ENCODE measurements around the gene CDK6.
A peak's percentile ranks its signal among the peaks of the same experiment; 100 is the strongest.

CDK6 gene

DNA sequence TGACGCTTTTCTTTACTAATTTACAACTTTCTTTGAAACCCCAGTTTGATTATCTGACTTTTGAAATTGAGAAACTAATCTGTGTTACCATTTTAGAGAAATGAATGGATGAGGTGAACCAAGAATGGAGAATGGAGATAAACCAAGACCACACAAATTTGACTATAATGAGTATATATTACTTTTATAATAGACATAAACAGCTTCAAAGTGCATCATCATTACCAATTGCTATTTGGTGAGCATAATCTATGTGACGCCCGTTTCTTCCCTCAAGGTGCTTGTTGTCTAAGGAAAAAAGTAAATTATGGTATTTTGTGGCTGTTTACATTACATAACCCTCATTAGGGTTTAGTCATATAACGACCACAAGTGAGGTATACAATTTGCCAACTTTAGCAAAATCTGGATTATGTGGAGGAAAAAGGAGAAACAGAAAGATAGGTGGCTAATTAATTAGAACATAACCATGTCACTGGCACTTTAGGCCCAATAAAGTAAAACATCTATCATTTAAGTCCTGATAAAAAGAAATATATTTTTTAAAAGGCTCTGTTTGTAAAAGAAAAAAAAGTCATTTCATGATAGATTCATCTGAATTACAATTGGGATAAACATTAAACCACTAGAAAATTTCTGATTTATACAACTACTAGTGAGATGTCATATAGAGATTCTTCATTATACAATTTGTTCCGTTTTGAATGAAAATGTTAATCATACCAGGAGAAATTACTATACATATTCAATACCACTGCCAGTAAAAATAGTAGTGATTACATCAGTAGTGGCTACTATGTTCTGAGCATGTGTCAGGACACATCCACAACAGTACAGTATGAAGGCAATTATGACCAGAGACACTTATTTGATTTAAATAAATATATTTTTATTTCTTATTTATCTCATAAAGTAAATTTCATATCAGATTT, 128.0 kb downstream of the CDK6 start:
- DNase-seq (ENCODE audit: low read depth in 2 of 2), result no peak

DNA sequence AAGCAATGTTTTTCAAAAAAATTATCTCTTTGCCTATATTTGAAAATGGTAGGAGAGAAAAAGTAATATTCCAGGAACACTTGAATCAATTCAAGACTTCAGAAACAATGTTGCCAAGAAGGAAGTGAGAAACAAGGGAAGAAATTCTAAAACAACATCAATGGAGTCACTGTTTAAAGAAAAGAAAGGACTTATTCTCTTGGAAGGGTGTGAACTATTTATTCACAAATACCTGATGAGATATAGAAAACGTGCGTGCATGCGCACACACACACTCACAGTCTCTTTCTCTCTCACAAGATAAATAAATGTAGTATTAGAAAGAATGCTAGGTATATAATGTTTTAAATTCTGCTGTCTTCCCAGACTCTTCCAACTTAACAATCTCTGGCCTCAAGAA, 128.9 kb downstream of the CDK6 start:
- DNase-seq (ENCODE audit: low read depth in 2 of 2), result no peak

DNA sequence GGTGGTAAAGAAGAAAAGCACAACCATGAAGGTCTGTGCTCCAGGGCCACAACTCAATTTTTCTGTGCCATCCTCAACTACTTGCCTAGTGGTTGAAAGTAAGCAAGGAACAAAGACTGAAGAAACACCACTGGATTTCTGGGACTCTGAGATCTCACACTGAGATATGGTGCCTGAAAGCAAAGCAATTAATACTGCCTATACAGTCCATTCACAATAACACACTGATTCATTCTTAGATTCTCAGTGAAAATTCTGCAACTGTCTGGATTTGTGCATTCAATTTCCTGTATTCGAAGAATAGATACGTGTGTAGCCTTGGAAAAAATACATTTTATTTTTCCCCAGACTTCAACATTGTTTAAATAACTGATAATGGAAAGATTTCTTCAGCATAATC, 129.8 kb downstream of the CDK6 start:
- DNase-seq (ENCODE audit: low read depth in 2 of 2), result no peak

DNA sequence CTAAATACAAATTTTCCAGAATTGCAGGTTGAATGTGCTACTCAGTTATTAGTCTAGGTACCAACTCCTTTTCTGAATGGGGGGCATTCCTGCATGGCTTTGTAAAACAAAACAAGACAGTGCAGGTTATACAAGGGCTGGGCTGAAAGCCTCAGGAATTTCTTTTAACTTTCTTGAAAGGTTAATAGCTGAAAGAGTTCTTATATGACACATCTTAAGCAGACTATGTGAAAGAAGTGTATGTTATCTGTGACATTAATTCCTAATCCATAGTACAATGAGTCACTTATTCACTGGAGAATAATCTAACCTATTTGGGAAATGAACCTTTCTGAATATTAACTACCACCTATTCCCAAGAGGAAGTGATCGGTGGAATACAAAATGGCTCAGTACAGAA, 130.5 kb downstream of the CDK6 start:
- no peak for DNase-seq (ENCODE audit: low read depth in 2 of 2)

DNA sequence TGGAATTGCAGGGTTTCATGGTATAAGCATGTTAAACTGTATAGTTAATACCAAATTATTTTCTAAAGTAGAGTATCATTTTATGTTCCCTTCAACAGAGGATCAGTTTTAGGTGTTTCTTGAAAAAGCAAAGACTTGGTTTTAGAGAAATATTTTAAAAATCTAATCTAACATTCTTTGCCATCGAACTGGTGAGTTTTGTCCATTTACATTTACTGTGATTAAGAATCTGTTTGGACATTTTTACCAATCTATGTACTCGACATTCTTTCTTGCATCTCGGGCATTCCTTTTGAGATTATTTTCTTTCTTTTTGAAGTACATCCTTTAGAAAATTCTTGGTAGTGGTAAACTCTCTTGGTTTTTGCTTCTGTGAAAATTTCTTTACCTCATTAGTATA, 131.5 kb downstream of the CDK6 start:
- DNase-seq (ENCODE audit: low read depth in 2 of 2), result no peak

DNA sequence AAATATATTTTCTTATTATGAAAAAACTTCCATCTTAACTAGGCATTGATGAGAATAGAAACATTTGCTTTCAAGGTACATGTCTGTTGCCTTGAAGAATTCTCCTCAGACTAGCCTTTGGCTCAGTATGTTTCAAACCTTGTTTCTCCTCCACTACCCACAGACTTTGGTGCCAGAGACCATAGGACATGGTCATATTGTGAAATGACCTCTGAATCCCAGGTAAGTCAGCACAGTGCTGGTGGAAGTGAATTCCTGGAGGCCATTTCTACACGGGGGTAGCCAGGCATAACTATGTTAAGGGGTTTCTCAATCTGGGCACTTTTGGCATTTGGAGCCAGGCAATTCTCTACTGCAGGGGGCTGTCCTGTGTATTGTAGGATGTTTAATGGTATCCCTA, 133.8 kb downstream of the CDK6 start:
- no peak for DNase-seq (ENCODE audit: low read depth in 2 of 2)

DNA sequence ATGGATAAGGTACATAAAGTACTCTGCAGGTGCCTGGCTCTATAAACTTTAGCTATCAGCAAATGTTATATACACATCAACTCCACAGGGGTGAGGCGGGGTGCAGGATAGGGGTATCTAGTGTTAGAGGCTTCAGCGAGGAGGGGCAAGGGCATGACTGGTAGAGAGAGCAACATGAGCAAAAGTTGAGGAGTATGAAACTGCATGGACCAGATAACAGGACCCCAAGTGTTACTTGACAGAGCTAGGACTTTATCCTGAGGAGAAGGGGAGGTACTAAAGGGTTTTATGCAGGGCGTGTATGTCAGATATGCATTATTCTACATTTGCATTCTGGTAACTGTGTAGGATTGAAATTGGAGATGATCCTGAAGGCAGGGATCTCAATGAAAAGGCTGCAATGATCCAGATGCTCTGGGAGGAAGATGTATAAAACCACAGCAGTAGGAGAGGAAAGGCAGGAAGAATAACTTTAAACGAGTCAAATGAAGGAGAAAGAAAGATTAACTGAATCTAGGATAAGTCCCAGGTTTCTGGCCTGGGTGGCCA, 136.3 kb downstream of the CDK6 start:
- no peak for DNase-seq (ENCODE audit: low read depth in 2 of 2)

DNA sequence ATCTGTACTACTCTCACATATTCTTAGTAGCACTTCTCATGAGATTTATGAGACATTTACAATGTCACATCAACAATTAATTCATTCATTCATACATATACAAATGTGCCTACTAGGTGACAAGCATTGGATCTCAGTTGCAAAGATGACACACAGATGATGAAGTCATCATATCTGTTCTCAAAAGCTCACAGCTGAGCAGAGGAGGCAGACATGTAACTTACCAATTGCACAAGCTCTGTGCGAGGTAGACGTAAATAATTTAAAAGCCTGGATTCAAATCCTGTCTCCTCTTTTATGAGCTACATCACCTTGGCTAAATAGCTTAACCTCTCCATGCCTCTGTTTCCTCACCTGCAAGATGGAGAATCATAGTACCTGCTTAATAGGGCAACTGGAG, 136.8 kb downstream of the CDK6 start:
- no peak for DNase-seq (ENCODE audit: low read depth in 2 of 2)

DNA sequence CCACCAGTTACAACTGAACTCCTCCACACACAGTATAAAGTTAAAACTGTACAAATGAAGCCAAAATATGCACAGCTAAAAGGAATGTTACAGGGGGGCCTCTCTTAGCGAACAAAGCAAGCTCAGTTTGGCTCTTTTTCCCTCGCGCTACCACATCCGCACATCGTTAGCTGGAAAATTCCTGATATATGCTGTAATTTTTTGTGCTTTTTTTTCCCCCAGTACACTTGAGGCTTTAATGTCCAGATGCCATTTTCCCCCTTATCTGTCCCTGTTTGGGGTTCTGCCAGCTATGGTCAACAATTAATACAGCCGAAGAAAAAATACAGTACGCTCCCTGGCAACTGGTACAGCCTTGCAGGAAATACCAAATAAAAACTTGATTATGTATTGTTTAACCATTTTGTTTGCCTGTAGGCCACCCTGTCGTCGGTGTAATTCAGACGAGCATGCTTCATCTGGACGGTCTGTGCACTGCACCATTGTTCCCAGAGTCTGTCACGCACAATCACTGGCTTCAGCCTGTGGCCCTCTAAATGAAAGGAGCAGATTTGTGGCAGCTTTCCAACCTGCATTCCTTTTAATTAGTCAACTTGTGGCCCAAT, 138.0 kb downstream of the CDK6 start:
- DNase-seq (ENCODE audit: low read depth in 2 of 2), result no peak

DNA sequence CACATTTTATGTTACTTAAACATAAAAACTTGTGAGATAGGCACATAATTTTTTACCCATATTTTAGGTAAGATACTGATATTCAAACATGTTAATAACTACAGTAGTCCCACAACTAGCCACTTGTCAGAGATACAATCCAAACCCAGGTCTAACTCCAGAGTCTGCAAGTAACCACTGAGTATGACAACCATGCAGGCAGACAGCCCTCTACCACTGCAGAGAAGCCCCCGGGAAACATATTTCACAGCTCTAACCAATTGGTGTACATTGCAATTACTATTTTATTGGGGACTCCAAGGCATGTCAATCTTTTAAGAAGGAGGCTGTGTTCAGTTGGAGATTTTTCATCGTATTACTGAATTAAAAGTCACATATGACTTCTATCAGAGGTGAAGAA, 139.0 kb downstream of the CDK6 start:
- no peak for DNase-seq (ENCODE audit: low read depth in 2 of 2)

DNA sequence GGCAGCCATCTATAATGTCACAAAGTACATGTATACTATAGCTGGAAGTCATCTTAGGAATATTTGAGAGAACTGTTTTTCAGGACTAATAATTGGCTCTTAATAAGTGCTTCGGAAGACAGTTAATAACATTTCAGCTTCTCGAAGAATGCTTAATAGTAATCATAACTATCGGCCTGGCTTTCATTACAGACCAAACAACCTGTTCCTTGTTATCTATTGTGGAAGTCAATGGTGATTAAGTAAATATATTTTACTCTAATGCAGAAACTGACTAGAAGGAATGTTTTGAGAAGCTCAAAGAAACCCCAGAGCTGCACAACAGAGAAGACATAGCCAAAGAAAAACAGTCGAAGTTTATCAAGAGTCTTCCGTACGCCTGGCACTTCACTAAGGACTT, 139.4 kb downstream of the CDK6 start:
- no peak for DNase-seq (ENCODE audit: low read depth in 2 of 2)

DNA sequence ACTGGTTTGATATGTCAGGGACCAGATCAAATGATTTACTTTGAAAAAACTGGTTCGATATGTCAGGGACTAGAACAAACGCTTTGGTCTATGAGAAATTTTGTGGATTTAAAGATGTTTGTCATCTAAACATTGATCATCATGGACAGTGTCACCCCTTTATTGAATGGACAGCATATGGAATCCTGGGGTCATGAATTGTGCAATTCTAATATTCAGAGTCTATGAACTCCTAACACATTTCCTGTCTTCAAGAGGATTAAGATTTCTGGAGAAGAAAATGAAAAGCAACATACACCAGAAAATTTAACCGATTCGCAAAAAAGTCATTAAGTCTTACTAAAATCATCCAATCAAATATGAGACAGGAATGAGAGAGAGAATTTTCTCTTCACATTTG, 139.8 kb downstream of the CDK6 start:
- no peak for DNase-seq (ENCODE audit: low read depth in 2 of 2)

DNA sequence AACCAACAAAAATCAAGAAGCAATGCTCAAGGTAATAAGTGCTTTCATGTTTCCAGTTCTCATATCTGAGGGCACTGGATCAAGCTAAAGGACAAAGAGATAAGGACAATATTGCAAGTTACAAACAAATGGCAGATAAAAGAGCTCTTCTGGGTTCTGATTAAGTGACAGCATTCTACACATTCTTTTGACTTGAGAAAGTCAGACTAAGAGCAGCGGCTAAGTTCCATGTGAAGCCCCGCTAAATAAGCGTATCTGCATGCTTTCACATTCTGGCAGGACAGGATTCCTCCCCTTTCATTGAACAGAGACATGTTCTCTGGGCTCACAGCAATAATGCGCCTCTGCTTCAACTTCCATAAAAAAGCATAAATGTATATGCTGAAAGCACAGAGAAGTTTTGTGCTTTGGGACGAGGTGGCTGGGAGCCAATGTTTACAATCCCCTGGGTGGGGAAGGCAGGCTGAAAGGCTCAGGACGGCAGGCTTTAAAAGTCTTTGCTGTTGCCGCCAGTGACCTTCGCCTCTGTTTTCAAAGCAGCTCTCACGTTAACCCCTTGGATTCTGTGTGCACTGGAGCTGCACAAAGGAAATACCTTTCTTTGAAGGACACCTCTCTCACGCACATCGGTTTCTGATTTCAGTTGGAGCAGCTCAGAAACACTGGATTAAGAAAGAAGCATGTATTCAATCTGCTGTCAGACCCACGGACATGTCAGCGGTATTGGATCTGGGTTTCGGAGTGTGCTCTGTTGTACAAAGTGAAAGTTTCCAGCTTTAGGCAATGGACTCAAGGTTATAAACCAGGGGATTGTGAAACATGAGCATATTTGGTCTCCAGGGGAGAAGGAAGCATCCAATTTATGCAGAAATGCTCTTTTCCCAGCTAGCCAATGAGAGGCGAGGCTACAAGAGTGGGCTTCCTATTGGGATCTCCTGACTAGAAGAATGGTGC, 140.8 kb downstream of the CDK6 start:
- DNase-seq (ENCODE audit: low read depth in 2 of 2), result no peak

DNA sequence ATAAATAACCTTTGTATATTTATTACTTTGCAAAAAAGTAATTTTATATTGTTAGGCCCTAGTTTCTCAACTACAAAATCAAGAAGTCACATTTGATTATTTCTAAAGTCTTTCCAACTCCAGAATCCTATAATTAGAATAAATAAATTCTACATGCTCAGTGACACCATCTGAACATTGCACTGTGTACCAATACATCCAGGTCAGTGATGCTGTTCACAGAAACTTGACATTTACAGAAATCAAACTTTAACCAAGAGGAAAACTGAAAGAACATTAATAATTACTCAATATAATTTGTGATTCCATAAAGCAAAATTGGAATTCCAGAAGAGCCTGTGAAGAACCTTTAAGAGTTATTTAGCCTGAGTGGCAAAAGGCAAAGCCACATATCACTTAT, 142.2 kb downstream of the CDK6 start:
- no peak for DNase-seq (ENCODE audit: low read depth in 2 of 2)

DNA sequence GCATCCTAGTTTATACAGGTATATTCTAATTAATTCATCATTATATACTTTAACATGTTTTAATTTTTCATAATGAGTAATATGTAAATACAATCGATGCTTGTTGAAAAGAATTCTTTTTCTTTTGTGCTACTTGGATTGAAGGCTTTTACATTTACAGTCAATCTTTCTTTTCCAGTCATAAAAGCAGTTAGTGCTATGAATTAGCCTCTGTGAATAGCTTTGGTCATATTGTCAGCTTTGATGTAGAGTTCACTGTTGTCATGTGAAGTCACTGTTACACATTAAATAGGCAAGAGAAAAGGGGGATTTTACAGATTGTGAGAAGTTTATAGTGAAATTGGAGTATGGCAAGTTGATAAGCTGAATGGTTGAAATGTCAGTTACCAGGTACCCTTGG, 142.9 kb downstream of the CDK6 start:
- no peak for DNase-seq (ENCODE audit: low read depth in 2 of 2)

DNA sequence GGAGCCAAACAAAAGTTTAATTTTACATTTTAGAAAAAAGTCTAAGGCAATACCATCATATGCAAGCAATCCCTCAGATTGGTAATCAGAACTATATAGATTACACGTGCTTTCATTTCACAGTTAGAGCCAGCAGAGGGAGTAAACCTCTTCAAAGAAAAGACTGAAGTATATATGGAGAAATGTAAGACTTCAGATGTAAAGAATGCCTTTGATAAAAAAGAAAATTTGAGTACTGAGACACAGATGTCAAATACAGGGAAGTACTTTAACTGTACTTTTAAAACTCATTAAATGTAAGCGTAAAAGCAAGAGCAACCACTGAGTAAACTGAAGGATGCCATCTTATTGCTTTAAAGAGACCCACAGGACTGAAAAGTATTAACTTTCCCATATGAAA, 144.8 kb downstream of the CDK6 start:
- DNase-seq (ENCODE audit: low read depth in 2 of 2), result no peak

DNA sequence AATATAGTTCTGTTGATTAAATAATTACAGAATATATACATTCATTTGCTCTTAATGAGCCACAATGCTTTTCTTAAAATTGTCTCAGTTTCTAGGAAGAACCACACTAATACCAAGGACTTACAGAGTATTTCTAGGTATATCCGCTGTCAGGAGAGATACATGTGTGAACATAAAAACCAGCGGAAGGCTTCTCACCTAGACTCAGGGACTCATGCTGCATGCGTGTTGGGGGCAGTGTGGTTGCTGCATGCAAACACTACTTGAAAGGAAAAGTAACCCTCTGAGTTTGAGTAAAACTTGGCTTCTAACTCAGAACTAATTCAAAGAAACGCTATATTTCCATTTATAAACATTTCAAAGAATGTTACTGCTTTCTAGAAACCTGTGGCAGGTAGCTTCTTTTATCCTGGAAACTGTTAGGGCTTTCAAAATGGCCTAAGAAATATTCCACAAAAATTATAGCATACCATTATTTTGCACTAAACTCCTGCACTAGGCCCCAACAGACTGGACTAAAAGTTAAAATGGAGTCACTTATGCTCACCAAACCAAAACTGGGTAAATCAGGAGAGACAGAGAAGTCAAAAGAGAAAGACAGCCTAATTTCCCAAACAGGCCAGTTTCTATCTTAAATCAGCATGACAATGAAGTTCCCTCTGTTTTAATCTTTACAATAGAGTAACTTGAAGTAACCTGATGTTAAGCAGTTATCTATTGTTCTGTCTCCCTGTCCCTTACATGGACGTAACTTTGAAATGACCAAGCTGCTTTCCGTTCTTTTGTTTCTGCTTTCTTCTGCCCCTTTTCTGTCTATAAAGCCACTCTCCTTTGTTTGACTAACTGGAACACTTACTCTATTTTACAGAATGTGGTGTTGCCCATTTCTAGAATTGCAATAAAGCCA, 151.0 kb downstream of the CDK6 start:
- DNase-seq (ENCODE audit: low read depth in 2 of 2), result peak; percentile 14 to 44

DNA sequence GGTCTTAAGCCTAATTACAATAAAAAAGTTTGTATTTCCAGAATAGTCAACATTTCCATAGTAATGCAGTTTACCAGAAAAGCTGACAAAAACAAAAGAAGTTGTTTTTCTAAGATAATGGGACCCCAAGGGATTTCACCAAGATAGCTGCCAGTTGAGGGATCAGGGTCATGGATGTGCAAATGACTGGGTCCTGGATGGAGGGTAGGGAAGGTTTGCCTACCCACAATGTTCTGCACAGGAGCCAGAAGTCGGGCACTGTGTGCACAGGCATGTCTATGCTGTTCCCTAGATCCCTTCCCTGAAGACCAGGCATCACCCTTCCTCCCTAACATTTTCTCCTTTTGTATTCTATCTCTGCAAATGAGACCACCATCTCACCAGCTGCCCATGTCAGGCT, 152.1 kb downstream of the CDK6 start:
- no peak for DNase-seq (ENCODE audit: low read depth in 2 of 2)

DNA sequence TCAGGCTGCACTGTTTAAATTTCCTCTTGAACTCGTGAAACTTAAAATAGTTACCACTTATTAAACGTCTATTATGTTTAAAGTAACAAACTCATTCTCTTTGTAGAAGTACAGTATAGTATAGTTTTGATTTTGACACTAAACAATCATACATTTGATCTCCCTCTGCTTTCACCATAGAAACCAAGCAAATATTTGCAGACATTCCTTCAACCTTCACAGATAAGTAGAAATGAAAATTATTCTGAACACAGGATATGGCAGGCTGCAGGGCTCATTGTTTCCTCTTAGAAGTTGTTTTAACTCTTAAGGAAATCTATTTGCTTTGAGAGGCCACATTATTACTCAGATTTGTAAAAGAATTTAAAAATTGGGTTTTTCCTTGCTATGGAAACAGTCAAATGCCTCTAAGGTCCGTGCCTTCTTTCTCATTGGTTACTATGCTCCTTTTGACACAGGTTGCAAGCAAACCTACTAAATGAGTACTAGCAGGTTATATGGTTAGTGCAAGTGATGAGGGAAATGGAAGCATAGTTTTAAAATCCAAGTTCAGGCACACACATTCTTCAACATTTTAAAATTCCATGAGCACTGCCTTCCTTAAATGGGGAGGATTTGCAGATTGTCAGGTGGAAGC, 153.4 kb downstream of the CDK6 start:
- DNase-seq (ENCODE audit: low read depth in 2 of 2), result no peak

DNA sequence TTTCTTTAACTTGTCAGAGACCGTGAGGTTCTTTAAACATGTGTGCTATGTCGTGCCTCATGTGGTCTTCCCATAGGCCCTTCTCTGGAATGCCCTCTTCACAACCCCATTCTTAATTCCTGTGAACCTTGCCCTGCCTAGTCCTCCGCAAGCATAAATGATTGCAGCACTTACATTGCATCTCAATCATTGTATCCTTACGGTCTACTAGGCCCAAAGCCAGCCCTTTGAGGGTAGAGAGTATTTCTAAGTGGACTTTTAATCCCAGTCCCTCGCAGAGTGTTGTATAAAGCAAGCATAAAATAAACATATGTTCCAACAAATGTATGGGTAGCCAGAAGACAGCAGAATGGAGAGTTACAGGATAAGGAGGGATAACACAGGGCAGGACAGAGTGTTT, 154.0 kb downstream of the CDK6 start:
- no peak for DNase-seq (ENCODE audit: low read depth in 2 of 2)

DNA sequence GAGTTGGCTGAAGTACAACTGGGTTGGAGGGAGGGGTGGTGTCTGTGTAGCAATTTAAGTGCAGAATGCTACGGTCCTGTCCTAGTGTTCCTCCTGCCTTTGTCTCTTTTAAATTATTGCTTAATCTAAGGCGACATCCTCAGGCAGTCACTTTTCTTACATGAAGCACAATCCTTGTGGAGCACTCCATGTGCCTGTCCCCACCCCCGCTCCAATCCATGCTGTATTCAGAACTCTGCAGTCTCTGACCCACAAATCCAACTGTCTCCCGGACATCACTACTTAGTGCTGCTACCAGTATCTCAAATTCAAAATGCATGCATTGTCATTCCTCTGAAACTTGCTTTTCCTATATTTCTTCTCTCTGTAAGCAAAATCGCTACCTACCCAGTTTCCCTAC, 154.7 kb downstream of the CDK6 start:
- no peak for DNase-seq (ENCODE audit: low read depth in 2 of 2)
